Activated gamma-delta T cell treated with anti-CD3 and anti-CD28 coated beads, Interleukin-2, amount 50 U/mL, for 16 hours (primary cell): ENCODE data around the gene SNN.

Source experiments
- DNase-seq: peaks from one replicate; pipeline ENCODE4 v3.0.0-alpha.2; 2020; ENCODE audit warnings: low read depth

Gene SNN

GRCh38 chr16:11699234-11699894, 31.1 kb downstream of the SNN start:
- DNase-seq: no peak

DNA sequence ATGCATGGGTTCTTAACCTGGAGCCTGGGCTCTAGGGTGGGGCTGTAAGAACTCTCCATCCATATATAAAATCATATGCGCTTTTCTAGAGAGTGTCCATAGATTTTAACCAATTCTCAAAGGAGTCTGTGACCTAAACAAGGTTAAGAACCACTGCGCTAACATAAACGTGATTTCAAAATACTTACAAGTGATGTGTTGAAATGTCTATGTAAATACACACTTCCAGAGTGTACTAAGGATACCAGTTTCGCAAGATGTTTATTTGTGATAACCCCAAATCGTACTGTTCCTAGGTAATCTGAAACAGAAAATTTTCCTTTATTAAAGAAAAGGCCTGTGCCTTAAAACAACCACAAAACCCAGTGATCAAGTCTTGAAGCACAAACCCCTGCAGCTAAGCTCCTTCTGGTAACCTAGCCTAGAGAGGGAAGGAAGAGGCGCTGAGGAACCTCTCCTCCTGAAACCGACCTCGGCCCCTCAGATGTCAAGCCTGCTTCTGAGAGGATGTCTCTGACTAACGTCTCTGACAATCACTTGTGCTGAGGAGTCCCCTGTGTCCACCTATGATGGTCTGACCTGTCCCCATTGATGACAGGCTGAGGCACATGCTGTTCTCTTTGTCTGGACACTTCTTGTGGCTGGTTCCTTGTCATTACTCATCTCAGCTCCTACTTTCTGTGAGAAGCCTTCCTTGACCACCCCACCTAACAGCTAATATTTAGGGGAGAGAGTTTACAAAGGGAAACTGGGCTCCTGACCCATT, 32.2 kb downstream of the SNN start:
- no peak for DNase-seq

GRCh38 chr16:11705311-11706025, 37.2 kb downstream of the SNN start:
- DNase-seq: no peak

DNA sequence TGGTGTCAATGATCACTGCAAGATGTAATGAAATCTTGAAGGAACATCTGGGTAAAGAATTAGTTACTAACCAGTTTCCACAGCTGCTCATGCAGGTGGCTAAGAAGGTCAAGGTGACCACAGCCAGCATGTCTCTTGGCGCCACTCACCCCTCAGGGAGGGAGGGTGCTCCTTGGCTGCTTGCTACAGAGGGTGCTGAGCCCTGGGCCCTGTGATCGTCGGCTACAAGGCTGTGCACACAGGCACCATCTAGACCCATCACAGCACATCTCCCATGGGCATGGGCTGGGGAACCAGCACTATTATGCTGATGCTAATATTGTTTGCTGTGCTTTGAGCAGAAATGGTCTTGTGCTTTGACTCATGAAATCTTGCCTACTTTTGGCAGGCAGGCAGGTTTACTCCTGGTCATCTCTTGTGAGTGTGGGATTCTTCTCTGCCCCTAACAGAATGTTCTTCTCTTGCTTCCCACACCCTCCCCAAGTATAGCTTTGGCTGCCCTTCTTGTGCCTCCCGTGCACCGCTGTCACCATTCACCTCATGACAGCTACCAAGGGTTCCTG, 38.0 kb downstream of the SNN start:
- DNase-seq: no peak

DNA sequence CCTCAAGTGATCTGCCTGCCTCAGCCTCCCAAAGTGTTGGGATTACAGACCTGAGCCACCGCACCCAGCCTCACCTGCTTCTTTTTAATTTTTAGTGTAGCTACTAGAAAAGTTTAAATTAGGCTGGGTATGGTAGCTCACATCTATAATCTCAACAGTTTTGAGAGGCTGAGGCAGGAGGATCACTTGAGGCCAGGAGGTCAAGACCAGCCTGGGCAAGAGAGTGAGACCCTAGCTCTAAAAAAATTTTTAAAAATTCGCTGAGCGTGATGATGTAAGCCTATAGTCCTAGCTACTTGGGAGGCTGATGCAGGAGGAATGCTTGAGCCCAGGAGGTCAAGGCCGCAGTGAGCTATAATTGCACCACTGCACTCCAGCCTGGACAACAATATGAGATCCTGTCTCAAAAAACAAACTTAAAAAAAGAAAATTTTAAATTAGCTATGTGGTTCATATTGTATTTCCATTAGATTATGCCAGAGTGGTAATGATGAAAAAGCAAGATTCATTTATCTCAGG, 39.5 kb downstream of the SNN start:
- DNase-seq: no peak

DNA sequence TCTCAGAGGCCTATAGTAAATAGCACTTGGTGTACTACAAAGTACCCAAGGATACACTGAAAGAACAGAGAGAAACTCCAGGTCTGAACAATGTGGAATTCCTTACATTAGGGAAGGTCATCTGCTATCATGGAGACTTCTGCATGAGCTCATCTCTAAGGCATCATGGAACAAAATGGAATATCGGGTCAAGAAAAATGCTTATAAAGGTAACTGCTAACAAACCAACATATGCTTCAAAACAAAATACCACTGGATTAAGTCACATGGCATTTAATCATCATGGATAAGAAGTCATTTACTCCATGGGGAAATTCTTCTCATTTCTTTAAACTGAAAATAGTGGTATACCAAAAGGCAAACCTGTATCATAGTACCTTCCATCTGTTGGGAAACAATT, 40.2 kb downstream of the SNN start:
- DNase-seq: no peak

GRCh38 chr16:11711662-11712061, 43.4 kb downstream of the SNN start:
- no peak for DNase-seq

DNA sequence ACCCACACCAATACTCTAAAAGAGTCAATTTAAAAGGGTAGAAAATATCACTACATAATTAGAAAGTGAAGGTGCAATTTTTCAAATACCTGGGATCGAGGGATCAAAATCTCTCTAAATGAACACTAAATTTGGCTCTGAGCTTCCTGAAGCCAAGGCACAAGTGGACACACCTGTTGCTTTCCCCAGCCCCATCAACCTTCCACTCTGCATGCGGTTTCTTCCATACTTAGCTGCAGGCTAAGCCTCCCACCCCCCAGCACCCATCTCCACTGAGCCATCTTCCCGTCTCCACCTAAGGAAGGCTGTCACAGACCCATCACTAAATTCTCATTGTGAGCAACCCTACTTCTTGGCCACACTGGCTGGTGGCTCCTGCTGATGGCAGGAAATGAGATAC, 43.9 kb downstream of the SNN start:
- DNase-seq: no peak

- no peak for DNase-seq
These were observed 47.1 kb downstream of the SNN start for GRCh38 chr16:11715246-11715947.

GRCh38 chr16:11716336-11716735, 48.1 kb downstream of the SNN start:
- DNase-seq: no peak

- no peak for DNase-seq
These were observed 49.6 kb downstream of the SNN start for GRCh38 chr16:11717811-11718210.

GRCh38 chr16:11719171-11719570, 50.9 kb downstream of the SNN start:
- DNase-seq: no peak

DNA sequence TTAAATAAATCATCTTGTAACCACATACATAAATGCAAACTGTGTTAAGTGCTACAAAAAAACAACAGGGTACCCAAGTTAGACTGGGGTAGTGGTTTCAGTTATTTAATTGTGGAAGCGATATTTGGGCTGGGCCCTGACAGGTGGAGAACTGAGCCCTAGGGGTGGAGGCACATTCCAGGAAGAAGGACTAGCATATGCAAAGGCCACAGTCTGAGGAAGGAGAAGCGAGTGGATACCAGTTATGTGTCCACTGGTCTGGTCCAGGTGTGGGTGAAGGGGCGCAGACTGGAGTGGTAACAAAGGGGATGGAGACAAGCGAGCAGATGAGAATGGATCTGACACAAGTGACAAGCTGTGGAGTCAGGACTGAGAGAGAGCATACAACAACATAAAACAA, 51.5 kb downstream of the SNN start:
- DNase-seq: no peak

GRCh38 chr16:11721781-11722467, 53.7 kb downstream of the SNN start:
- DNase-seq: no peak

DNA sequence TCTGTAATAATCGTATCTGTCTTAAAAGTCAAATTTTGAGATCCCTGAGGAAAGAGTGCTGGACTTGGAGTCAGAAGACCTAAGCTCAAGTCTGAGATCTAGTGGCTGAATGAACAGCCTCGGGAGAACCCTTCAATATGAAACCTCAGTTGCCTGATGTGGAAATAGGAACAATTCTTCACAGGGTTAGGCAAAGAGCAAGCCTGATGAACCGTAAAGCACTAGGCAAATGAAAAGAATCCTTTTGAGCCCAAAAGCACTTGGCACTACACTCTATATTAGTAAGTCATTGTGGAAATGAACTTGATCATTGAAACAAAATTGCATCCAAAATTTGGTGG, 54.2 kb downstream of the SNN start:
- no peak for DNase-seq

DNA sequence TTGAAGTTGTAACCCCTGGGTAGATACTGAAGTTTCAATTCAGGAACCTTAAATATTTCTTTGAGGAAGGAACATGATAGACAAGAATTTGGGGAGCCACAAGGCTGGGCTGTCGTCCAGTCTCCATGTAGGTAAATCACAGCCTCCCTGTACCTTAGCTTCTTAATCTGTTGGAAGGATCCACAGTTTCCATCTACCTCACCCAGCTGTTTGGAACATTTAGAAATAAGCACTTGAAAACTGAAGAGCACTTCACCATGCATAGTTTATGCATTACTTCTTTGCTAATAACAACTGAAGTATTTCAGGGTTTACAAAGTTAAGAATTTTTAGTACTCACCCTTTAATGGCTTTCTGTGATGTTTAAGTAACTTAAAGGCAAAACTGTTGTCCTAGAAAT, 57.2 kb downstream of the SNN start:
- no peak for DNase-seq

DNA sequence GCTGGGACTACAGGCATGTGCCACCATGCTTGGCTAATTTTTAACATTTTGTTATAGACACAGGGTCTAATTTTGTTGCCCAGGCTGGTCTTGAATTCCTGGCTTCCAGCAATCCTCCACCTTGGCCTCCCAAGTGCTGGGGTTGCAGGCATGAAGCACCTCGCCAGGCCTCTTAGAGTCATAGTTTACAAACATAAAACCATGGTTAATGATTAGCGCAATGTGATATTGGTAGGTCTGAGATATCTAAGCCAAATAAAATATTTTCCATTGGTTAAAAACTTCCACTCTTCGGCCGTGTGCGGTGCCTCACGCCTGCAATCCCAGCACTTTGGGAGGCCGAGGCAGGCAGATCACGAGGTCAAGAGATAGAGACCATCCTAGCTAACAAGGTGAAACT, 57.8 kb downstream of the SNN start:
- no peak for DNase-seq

DNA sequence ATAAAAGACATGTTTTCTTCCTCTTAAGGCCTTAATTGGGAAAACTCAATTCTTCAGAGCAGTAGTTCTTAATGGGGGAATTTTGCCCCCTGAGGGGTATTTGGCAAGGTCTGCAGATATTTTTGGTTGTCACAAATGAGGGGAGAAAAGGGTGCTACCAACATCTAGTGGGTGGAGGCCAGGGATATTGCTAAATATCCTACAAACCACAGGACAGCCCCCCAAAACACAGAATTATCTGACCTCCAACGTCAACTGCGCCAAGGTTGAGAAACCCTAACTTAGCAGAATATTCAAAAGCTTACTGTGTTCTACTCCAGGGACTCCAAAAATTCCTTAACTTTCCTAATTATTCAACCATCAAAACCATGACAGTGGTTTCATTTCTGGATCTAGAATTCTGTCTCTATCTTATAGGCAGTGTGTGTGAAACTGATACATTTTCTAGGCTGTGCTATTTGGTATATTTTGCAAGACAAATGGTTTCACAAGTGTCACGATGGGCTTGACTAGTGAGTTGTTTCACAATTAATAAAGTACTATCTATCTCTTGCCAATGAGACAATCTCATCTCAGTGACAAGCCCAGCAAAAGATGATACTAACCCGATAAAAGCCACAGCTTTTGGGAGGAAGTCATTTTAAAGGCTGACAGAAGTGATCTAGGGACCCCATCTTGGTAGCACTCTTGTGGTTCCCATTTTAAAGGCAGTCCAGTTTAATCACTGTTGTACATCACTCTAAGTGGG, 59.7 kb downstream of the SNN start:
- no peak for DNase-seq
